A549 treated with AZD2906 at 1 μM for 4 hours (cell line): ENCODE data around the gene NBPF9. TPM values are rescaled to one million over a fixed set of nuclear protein-coding genes. Genes with fewer than 3 reads are reported as not detected.

ENCODE experiments used
- total RNA-seq: library from RNA; stranded (reverse); fragments of 200-300 nt; extraction: Qiagen RNA extraction; gene quantifications from 5 replicates; pipeline ENCODE4 v1.2.3, GENCODE V29; 2022

NBPF9 gene, protein sequence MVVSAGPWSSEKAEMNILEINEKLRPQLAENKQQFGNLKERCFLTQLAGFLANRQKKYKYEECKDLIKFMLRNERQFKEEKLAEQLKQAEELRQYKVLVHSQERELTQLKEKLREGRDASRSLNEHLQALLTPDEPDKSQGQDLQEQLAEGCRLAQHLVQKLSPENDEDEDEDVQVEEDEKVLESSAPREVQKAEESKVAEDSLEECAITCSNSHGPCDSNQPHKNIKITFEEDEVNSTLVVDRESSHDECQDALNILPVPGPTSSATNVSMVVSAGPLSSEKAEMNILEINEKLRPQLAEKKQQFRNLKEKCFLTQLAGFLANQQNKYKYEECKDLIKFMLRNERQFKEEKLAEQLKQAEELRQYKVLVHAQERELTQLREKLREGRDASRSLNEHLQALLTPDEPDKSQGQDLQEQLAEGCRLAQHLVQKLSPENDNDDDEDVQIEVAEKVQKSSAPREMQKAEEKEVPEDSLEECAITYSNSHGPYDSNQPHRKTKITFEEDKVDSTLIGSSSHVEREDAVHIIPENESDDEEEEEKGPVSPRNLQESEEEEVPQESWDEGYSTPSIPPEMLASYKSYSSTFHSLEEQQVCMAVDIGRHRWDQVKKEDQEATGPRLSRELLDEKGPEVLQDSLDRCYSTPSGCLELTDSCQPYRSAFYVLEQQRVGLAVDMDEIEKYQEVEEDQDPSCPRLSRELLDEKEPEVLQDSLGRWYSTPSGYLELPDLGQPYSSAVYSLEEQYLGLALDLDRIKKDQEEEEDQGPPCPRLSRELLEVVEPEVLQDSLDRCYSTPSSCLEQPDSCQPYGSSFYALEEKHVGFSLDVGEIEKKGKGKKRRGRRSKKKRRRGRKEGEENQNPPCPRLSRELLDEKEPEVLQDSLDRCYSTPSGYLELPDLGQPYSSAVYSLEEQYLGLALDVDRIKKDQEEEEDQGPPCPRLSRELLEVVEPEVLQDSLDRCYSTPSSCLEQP (N-terminal part only)
- total RNA-seq = 13.1 to 14.6 TPM (median 13.3 TPM) in 5 replicates

DNA sequence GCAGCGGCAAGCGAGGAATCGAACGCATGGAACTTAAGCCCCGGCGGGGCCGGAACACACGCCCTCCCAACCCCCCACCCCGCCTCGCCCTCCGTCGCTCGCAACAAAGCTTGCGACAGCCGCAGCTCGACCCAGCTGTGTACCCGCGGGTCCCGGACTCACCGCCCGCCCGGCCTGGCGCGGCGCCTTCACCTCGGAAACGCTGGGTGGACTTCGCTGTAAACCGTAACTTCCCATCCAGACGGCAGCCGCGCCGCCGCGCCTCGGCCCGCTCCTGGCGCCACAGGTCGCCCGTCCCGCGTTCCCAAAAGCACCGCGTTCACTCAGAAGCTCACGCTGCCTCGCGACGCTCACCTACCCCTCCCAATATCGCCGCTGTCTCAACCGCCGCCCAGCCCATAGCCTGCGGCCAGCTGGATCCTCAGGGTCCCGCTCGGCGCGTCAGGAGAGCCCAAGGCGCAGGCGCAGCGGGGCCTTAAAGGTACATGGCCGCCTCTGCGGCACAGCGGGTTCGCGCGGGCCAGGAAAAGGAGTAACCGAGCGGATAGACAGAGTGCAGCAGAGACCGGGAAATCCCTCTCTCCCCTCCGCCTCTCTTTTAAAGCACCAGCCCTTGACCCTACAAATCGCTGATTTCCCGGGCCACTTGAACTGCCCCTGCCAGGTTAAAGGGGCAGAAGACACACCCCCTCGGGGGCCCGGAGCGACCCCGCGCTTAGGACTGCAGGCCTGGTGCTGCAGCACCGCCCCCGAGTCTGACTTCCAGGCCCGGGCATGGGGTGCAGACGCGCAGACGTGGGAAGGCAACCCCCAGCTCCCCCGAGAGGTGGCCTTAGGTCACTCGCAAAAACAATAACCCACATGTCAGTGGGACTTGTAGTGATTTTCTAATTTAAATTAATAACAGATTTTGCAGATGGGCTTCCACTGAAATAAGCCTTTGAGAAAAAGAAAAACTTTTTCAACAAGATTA, at the start of gene NBPF9:
NBPF9 (minus strand) TSS at position 443 of the 973 bp plus-strand sequence. CDS start 21,412 bp downstream, outside the sequence.

